NB4 (cell line): ENCODE data around the gene CLEC7A.

Experiments used
- CTCF ChIP-seq: IDR thresholded peaks from one replicate; pipeline ENCODE4 v1.5.1; 2012; ENCODE audit warnings: low read depth, low read length
- MAX ChIP-seq: IDR thresholded peaks from 2 replicates; pipeline ENCODE4 v1.6.1; 2011; ENCODE audit warnings: low read depth, low read length
- MYC ChIP-seq: IDR thresholded peaks from 2 replicates; pipeline ENCODE4 v1.6.1; 2011; ENCODE audit warnings: low read depth, low read length
- POLR2A ChIP-seq: IDR thresholded peaks from 2 replicates; pipeline ENCODE4 v1.6.1; 2011; ENCODE audit warnings: mild to moderate bottlenecking; ENCODE audit not compliant: insufficient read length; ENCODE audit errors: extremely low read depth

DNA sequence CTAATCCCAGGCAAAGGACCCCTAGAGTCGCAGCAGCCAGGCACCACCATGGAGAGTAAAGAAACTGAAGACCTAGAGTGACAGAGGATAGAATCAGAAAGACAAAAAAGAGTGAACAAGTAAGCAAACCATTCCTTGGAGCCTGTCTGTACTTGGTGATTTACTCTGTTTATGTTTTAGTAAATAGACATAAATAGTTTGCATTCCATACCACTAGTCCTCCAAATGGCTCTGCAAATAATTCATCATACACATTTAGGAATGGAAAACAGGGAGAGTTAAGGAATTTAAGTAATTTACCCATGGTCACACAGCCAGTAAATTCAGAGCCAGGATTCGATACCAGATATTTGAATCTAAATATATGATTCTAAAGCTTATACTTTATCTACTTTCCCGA lies 39.1 kb upstream of the CLEC7A start:
- TF ChIP-seq CTCF: no peak
- TF ChIP-seq POLR2A: no peak
- TF ChIP-seq MAX: no peak
- TF ChIP-seq MYC: no peak
